Tibial artery (tissue), 4 donors: ENCODE results near the gene ABHD12B.
"Not testable (repeated sequence)": the region's sequence is repeated elsewhere in the genome, so short reads cannot be mapped to it uniquely, and the experiment has no call there.

ENCODE experiments used
- DNase-seq, 2 donors: peaks; one replicate each; pipeline ENCODE4 v3.0.0-alpha.2; 2019
- H3K27ac ChIP-seq, 2 donors: fragments of 200-600 bp; sonication (generic) in 1 of 2; 1 replicate in 1 of 2; 2 replicates in 1 of 2; pipeline ENCODE4 v1.5.1; 2018 to 2019; ENCODE audit warnings: mild to moderate bottlenecking in 1 of 2
- H3K27me3 ChIP-seq, 2 donors: fragments of 200-600 bp; sonication (generic) in 1 of 2; one replicate each; pipeline versions ENCODE4 v1.5.1 to v1.6.0; 2016 to 2019
- H3K36me3 ChIP-seq, 3 donors: fragments of 200-600 bp; sonication (generic) in 2 of 3; one replicate each; pipeline ENCODE4 v1.5.1; 2016 to 2019; ENCODE audit warnings: mild to moderate bottlenecking in 2 of 3
- H3K4me1 ChIP-seq, 4 donors: fragments of 200-600 bp; sonication (generic) in 2 of 4; 1 replicate in 3 of 4; 2 replicates in 1 of 4; pipeline ENCODE4 v1.5.1; 2016 to 2019
- H3K4me3 ChIP-seq, 2 donors: fragments of 200-600 bp; sonication (generic) in 1 of 2; 1 replicate in 1 of 2; 2 replicates in 1 of 2; pipeline ENCODE4 v1.5.1; 2018 to 2019; ENCODE audit warnings: mild to moderate bottlenecking in 2 of 2
- H3K9me3 ChIP-seq, 3 donors: fragments of 200-600 bp; sonication (generic) in 1 of 3; one replicate each; pipeline ENCODE4 v1.5.1; 2016 to 2019
- CTCF ChIP-seq, 2 experiments: fragments of 200-600 bp in 1 of 2; fragments of 450-650 bp in 1 of 2; IDR thresholded peaks; one replicate each; pipeline ENCODE4 v1.5.1; 2017 to 2019; ENCODE audit warnings: antibody characterized with exemption in 2 of 2, mild to moderate bottlenecking in 1 of 2, moderate library complexity in 1 of 2
- intact Hi-C: fragments of 100-400 bp; cut with DNase I; formaldehyde crosslinking; loops from one replicate; pipeline ENCODE4 v1.15.0; 2023; ENCODE audit warnings: low total_unique reads

The ABHD12B gene

GRCh38 chr14:50906326-50907065 is 34.6 kb downstream of the ABHD12B start:
- intact Hi-C loops, result no loop called here
- Histone ChIP-seq H3K4me1 (no peaks in the 10 kb centered on the region), H3K27ac (no peak overlapping the region), H3K9me3 (no peaks in the 10 kb centered on the region), H3K27me3 (no peaks in the 10 kb centered on the region), H3K36me3 (peaks cover 58 to 63% (median 63%) of the 10 kb centered on the region in 3 donors), H3K4me3 (no peak overlapping the region)
- no peak for DNase-seq
- no peak for TF ChIP-seq CTCF (IDR thresholded peaks at IDR 0.05)

- intact Hi-C loops, result no loop called here
- DNase-seq, result no peak
Observed at GRCh38 chr14:50910495-50911420, 38.9 kb downstream of the ABHD12B start.

GRCh38 chr14:50917449-50917848 is 45.6 kb downstream of the ABHD12B start:
- Histone ChIP-seq H3K9me3 (no peaks in the 10 kb centered on the region), H3K4me1 (peaks cover 0 to 7% (median 3%) of the 10 kb centered on the region in 4 donors), H3K27ac (no peak overlapping the region), H3K4me3 (no peak overlapping the region), H3K27me3 (no peaks in the 10 kb centered on the region), H3K36me3 (peaks cover 50 to 80% (median 51%) of the 10 kb centered on the region in 3 donors)
- DNase-seq, result no peak
- intact Hi-C loops, result no loop called here
- no peak for TF ChIP-seq CTCF (IDR thresholded peaks at IDR 0.05)

More at GRCh38 chr14:50910495-50911420, 38.9 kb downstream of the ABHD12B start:
- Histone ChIP-seq H3K4me1 (no peaks in the 10 kb centered on the region), H3K27me3 (no peaks in the 10 kb centered on the region), H3K27ac (no peak overlapping the region), H3K9me3 (no peaks in the 10 kb centered on the region), H3K36me3 (peaks cover 81 to 95% (median 87%) of the 10 kb centered on the region in 3 donors), H3K4me3 (no peak overlapping the region)
- TF ChIP-seq CTCF (IDR thresholded peaks at IDR 0.05), result no peak

- intact Hi-C loops, H3K27ac ChIP-seq, H3K27me3 ChIP-seq, H3K4me1 ChIP-seq, H3K4me3 ChIP-seq, DNase-seq, H3K9me3 ChIP-seq: not testable (repeated sequence)
- H3K36me3 ChIP-seq, result peaks cover 36 to 74% (median 49%) of the 10 kb centered on the region in 3 donors
Observed at GRCh38 chr14:50919524-50919923, 47.7 kb downstream of the ABHD12B start.

- intact Hi-C loops, result no loop called here
Observed at GRCh38 chr14:50920482-50921230, 48.8 kb downstream of the ABHD12B start.

More at GRCh38 chr14:50920482-50921230, 48.8 kb downstream of the ABHD12B start:
- Histone ChIP-seq H3K9me3 (no peaks in the 10 kb centered on the region), H3K4me1 (peaks cover 0 to 7% (median 3%) of the 10 kb centered on the region in 4 donors), H3K4me3 (no peak overlapping the region), H3K27ac (no peak overlapping the region), H3K36me3 (peaks cover 27 to 63% (median 37%) of the 10 kb centered on the region in 3 donors), H3K27me3 (no peaks in the 10 kb centered on the region)
- no peak for TF ChIP-seq CTCF (IDR thresholded peaks at IDR 0.05)
- no peak for DNase-seq
